Sigmoid colon (tissue), 4 donors: ENCODE results near the gene MYEOV.

Source experiments
- CTCF ChIP-seq, 4 experiments: fragments of 450-650 bp in 3 of 4; fragments of 200-600 bp in 1 of 4; IDR thresholded peaks; one replicate each; pipeline ENCODE4 v1.5.1; 2016 to 2019; ENCODE audit warnings: antibody characterized with exemption in 4 of 4, mild to moderate bottlenecking in 3 of 4, moderate library complexity in 2 of 4
- POLR2A ChIP-seq, 2 donors: fragments of 450-650 bp; IDR thresholded peaks; one replicate each; pipeline ENCODE4 v1.6.1; 2016; ENCODE audit warnings: antibody characterized with exemption in 2 of 2, mild to moderate bottlenecking in 2 of 2, moderate library complexity in 2 of 2
- POLR2AphosphoS5 ChIP-seq, 4 donors: sonication (generic); formaldehyde crosslinking; IDR thresholded peaks; one replicate each; pipeline ENCODE4 v1.6.1; 2017; ENCODE audit warnings: antibody characterized with exemption in 4 of 4

GRCh38 chr11:69310351-69310750 is 16.4 kb downstream of the MYEOV start:
- no peak for TF ChIP-seq CTCF (IDR thresholded peaks at IDR 0.05)
- no peak for TF ChIP-seq POLR2A (IDR thresholded peaks at IDR 0.05)
- TF ChIP-seq POLR2AphosphoS5 (IDR thresholded peaks at IDR 0.05) = no peak
